Measurements from ENCODE around the gene HERC4. TPM values are rescaled to one million over a fixed set of nuclear protein-coding genes. Genes with fewer than 3 reads are reported as not detected.
"Not testable (repeated sequence)": the region's sequence is repeated elsewhere in the genome, so short reads cannot be mapped to it uniquely, and the experiment has no call there.

HERC4 gene
- total RNA-seq, 1 donor = 14.3 TPM

DNA sequence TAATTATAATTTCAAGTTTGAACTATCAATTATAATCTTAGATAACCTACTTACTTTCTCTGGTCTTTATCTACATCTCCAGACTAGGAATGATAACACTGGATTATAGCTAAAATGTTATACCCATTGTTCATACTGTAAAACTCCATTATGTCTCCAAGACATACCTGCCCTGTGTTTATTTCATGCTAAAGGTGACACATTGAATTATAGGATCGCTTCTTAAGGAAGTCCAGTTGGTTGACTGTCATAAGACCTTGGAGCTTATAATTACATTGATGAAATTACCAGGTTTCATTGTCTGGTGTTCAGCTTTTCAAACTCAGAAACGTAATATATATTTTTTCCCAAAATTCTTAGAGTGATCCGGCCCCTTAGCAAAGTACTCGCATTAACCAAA, 15.5 kb upstream of the HERC4 start:
- no peak for DNase-seq (ENCODE audit: low read depth in 2 of 3, low spot score in 2 of 3)

- no peak for DNase-seq (ENCODE audit: low read depth in 2 of 3, low spot score in 2 of 3)
Measured at GRCh38 chr10:68088740-68089139, 13.7 kb upstream of the HERC4 start.

GRCh38 chr10:68087685-68088401, 12.8 kb upstream of the HERC4 start:
- no peak for DNase-seq (ENCODE audit: low read depth in 2 of 3, low spot score in 2 of 3)

DNA sequence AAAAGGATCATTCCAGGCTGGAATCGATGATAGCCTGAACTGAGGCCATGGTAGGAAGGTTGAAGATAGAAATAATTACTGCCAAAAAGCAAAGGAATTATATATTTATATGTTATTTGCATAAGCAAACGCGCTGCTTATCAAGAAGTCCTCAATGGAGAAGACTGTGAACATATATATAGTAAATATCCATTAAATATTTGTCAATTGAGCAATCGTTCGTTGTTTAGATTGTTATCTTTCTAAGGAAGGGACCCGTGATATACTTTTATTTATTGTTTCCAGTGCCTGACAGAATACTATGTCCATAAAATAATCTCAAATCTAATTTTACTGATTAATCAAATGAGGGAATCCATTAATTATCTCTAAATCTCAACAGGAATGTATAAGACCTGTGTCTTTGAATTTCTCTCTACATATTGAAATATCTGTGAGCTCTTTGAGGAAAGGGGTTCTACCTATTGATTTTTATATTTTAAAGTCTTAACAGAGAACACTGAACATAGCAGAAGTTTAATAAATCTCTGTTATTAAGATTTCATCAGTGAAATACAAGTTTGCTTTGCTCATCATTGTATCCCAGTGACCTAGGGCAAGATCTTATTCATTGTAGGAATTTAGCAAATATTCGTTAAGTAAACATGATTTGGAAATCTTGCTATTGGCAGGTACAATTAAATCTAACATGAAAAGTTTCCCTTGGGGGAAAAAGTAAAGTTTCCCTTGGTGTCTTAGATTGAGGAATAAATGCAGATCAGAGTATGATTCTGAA, 12.0 kb upstream of the HERC4 start:
- DNase-seq (ENCODE audit: low read depth in 2 of 3, low spot score in 2 of 3) = no peak

GRCh38 chr10:68086011-68086410, 10.9 kb upstream of the HERC4 start:
- no peak for DNase-seq (ENCODE audit: low read depth in 2 of 3, low spot score in 2 of 3)

DNA sequence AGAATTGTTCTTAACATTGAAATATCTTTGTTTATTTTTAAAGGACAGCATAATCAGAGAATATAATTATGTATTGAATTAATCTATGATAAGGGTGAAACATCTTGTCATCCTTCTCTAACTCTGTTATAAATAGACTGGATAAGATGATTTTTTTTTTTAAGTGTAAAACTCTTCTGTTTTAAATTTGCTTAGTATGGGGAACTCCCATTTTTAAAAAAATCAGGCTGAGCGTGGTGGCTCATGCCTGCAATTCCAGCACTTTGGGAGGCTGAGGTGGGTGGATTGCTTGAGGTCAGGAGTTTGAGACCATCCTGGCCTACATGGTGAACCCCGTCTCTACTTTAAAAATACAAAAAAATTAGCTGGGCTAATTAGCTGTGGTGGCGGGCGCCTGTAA, 9.4 kb upstream of the HERC4 start:
- DNase-seq (ENCODE audit: low read depth in 2 of 3, low spot score in 2 of 3) = no peak

- no peak for DNase-seq (ENCODE audit: low read depth in 2 of 3, low spot score in 2 of 3)
Measured at GRCh38 chr10:68083953-68084352, 8.9 kb upstream of the HERC4 start.

GRCh38 chr10:68082872-68083271, 7.8 kb upstream of the HERC4 start:
- peak in 2 of 3 donors; percentile 5 to 42 for DNase-seq (ENCODE audit: low read depth in 2 of 3, low spot score in 2 of 3)

- no peak for DNase-seq (ENCODE audit: low read depth in 2 of 3, low spot score in 2 of 3)
Measured at GRCh38 chr10:68081916-68082315, 6.8 kb upstream of the HERC4 start.

- no peak for DNase-seq (ENCODE audit: low read depth in 2 of 3, low spot score in 2 of 3)
Measured at GRCh38 chr10:68080853-68081431, 5.9 kb upstream of the HERC4 start.

GRCh38 chr10:68079434-68079833, 4.4 kb upstream of the HERC4 start:
- no peak for DNase-seq (ENCODE audit: low read depth in 2 of 3, low spot score in 2 of 3)

- no peak for DNase-seq (ENCODE audit: low read depth in 2 of 3, low spot score in 2 of 3)
Measured at GRCh38 chr10:68077026-68077425, 1.9 kb upstream of the HERC4 start.

- not testable (repeated sequence) for DNase-seq (ENCODE audit: low read depth in 2 of 3, low spot score in 2 of 3)
Measured at GRCh38 chr10:68076081-68076480, 998 bp upstream of the HERC4 start.

GRCh38 chr10:68075550-68076004, 494 bp upstream of the HERC4 start:
- no peak for DNase-seq (ENCODE audit: low read depth in 2 of 3, low spot score in 2 of 3)

- DNase-seq (ENCODE audit: low read depth in 2 of 3, low spot score in 2 of 3) = peak in 2 of 3 donors; percentile 6
Measured at GRCh38 chr10:68074031-68074774, 880 bp downstream of the HERC4 start.

DNA sequence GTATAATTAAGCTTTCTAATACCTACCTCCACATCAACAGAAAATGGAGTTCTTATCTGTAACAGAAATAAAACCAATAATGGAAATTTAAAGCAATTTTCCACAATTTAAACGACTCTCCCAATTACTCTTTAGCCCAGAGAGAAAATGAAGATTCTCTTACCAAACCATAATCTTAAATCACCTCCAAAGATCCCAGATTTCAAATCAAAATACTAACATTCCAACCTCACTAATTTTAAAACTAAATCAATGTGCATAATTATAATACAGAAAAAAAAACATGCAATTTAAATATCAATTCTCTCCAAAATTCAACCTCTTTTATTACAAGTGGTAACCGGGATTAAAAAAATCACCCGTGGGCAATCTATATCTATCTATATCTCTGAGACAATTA, 1.5 kb downstream of the HERC4 start:
- no peak for DNase-seq (ENCODE audit: low read depth in 2 of 3, low spot score in 2 of 3)

DNA sequence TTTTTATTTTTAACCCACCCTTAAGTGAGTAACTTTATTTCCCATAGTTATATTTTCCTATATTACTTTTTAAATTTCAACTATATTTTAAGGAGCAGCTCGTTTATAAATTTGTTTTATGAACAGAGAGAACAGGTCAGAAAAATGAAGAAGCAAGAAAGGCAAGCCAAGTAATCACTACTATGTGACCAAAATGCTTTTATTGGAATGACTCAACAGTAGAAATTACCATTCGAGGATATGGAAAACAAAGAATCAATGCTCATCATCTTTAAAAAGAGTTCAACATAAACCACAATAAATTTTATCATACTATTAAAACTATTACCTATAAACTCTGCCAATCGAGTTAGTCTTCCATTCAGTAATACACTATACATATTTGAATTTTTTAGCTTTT, 7.6 kb downstream of the HERC4 start:
- no peak for DNase-seq (ENCODE audit: low read depth in 2 of 3, low spot score in 2 of 3)

DNA sequence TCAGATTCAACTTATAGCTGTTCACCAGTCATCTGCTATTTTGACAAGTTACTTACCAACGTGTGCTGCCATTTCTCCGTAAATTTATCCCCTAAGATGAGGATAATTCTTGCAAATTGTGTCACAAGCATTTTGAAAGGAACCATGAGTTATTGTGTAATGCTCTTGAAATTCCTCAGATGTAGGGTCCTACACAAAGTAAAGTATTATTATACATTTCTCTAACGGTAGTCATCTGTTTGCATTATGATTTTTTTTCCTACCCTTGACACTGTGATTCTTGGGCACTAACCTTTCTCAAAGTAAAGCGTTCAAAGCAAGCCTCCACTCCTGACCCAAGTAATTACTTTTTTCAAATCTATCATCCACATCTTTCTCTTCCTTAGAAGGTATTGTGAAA, 8.1 kb downstream of the HERC4 start:
- no peak for DNase-seq (ENCODE audit: low read depth in 2 of 3, low spot score in 2 of 3)

- no peak for DNase-seq (ENCODE audit: low read depth in 2 of 3, low spot score in 2 of 3)
Measured at GRCh38 chr10:68053553-68053952, 21.5 kb downstream of the HERC4 start.

GRCh38 chr10:68052463-68052862, 22.6 kb downstream of the HERC4 start:
- DNase-seq (ENCODE audit: low read depth in 2 of 3, low spot score in 2 of 3) = no peak
